SK-N-SH (cell line): ENCODE results near the gene NKD1. TPM values are rescaled to one million over a fixed set of nuclear protein-coding genes. Genes with fewer than 3 reads are reported as not detected.

Experiments
- CTCF ChIA-PET: fragments of 300-600, 350-600 bp; formaldehyde crosslinking; extraction: SDS; loops from one replicate; lab custom pipeline; 2021; lab: Yijun Ruan, JAX
- POLR2A ChIA-PET: fragments of 350-600 bp; sonication (Branson Sonifier 250); formaldehyde crosslinking; extraction: SDS; loops from one replicate; lab custom pipeline; 2020; ENCODE audit warnings: antibody characterized with exemption, inconsistent platforms; lab: Yijun Ruan, JAX
- DNase-seq: peaks from one replicate; pipeline ENCODE4 v3.0.0; 2012
- H2AFZ ChIP-seq: fragments of 200-600 bp; sonication (generic); 2 replicates; pipeline ENCODE4 v1.8.1; 2016; ENCODE audit warnings: antibody characterized with exemption, mild to moderate bottlenecking, low read depth
- H3F3A ChIP-seq: fragments of 200-600 bp; sonication (generic); replicated peaks from 2 replicates; pipeline ENCODE3; 2016; ENCODE audit warnings: antibody characterized with exemption, mild to moderate bottlenecking; ENCODE audit not compliant: insufficient read depth
- H3K27ac ChIP-seq, 2 experiments: fragments of 200-500 bp in 1 of 2; fragments of 200-600 bp in 1 of 2; sonication (Bioruptor generic) in 1 of 2; sonication (generic), shearing (Covaris generic) in 1 of 2; 2 replicates each; pipeline versions ENCODE4 v1.5.1 to v1.6.1; 2014 to 2016; ENCODE audit warnings: low read depth in 2 of 2, inconsistent platforms in 1 of 2, low read length in 1 of 2, mild to moderate bottlenecking in 1 of 2, mixed read lengths in 1 of 2
- H3K27me3 ChIP-seq: fragments of 200-600 bp; sonication (generic), shearing (Covaris generic); 2 replicates; pipeline ENCODE4 v1.6.1; 2016; ENCODE audit warnings: mixed run types; ENCODE audit not compliant: insufficient read depth
- H3K36me3 ChIP-seq, 2 experiments: fragments of 200-500 bp in 1 of 2; fragments of 200-600 bp in 1 of 2; sonication (Bioruptor generic) in 1 of 2; sonication (generic) in 1 of 2; replicated peaks in 1 of 2; 2 replicates each; pipeline versions ENCODE3 to v1.5.1; 2014 to 2016; ENCODE audit warnings: low read length in 1 of 2, mild to moderate bottlenecking in 1 of 2; ENCODE audit not compliant: insufficient read depth in 2 of 2, control insufficient read depth in 1 of 2
- H3K4me1 ChIP-seq, 2 experiments: fragments of 200-500 bp in 1 of 2; fragments of 200-600 bp in 1 of 2; sonication (Bioruptor generic) in 1 of 2; sonication (generic), shearing (Covaris generic) in 1 of 2; 2 replicates each; pipeline versions ENCODE4 v1.5.1 to v1.6.1; 2014 to 2016; ENCODE audit warnings: low read depth in 1 of 2, low read length in 1 of 2, mixed run types in 1 of 2; ENCODE audit not compliant: insufficient read depth in 2 of 2, control insufficient read depth in 1 of 2
- H3K4me2 ChIP-seq: fragments of 200-600 bp; sonication (generic), shearing (Covaris generic); 2 replicates; pipeline ENCODE4 v1.6.1; 2017; ENCODE audit warnings: mixed run types
- H3K4me3 ChIP-seq, 2 experiments: fragments of 200-500 bp in 1 of 2; fragments of 200-600 bp in 1 of 2; sonication (Bioruptor generic) in 1 of 2; sonication (generic), shearing (Covaris generic) in 1 of 2; 2 replicates each; pipeline versions ENCODE4 v1.5.1 to v1.8.1; 2014 to 2016; ENCODE audit warnings: low read depth in 2 of 2, inconsistent platforms in 1 of 2, low read length in 1 of 2, mild to moderate bottlenecking in 1 of 2, mixed read lengths in 1 of 2, moderate library complexity in 1 of 2
- H3K79me2 ChIP-seq: fragments of 200-600 bp; sonication (generic); 2 replicates; pipeline ENCODE4 v1.8.1; 2017; ENCODE audit warnings: mild to moderate bottlenecking; ENCODE audit not compliant: insufficient read depth
- H3K9ac ChIP-seq: fragments of 200-600 bp; sonication (generic); 2 replicates; pipeline ENCODE4 v1.6.1; 2017; ENCODE audit warnings: mixed run types
- H3K9me2 ChIP-seq: fragments of 200-600 bp; sonication (generic); 2 replicates; pipeline ENCODE4 v1.6.1; 2017; ENCODE audit warnings: mixed run types
- H3K9me3 ChIP-seq: fragments of 200-600 bp; sonication (generic); 2 replicates; pipeline ENCODE4 v1.6.1; 2017; ENCODE audit warnings: mixed run types, mild to moderate bottlenecking, moderate library complexity
- H4K20me1 ChIP-seq: fragments of 200-600 bp; sonication (generic); 2 replicates; pipeline ENCODE4 v1.6.1; 2017; ENCODE audit warnings: mild to moderate bottlenecking, mixed run types; ENCODE audit not compliant: insufficient read depth
- EZH2phosphoT487 ChIP-seq: fragments of 200-600 bp; sonication (generic); IDR thresholded peaks from 2 replicates; pipeline ENCODE4 v1.6.1; 2017; ENCODE audit warnings: low read depth, mixed run types, mild to moderate bottlenecking, antibody characterized with exemption, moderate library complexity, borderline replicate concordance
- FOXJ3 ChIP-seq: sonication (generic); formaldehyde crosslinking; IDR thresholded peaks from 2 replicates; pipeline ENCODE4 v1.5.1; 2020; ENCODE audit warnings: mild to moderate bottlenecking, missing genetic modification reagents
- FOXM1 ChIP-seq: IDR thresholded peaks from 2 replicates; pipeline ENCODE4 v1.4.0; 2012; ENCODE audit warnings: low read depth, mild to moderate bottlenecking
- MXI1 ChIP-seq: IDR thresholded peaks from 2 replicates; pipeline ENCODE4 v1.6.1; 2012; ENCODE audit warnings: mild to moderate bottlenecking, low read depth, low read length, improper control_type of control experiment
- POLR2AphosphoS5 ChIP-seq: IDR thresholded peaks from 2 replicates; pipeline ENCODE4 v1.6.1; 2012; ENCODE audit warnings: low read depth, low read length
- RFX5 ChIP-seq: IDR thresholded peaks from 2 replicates; pipeline ENCODE4 v1.6.1; 2012; ENCODE audit warnings: mild to moderate bottlenecking, improper control_type of control experiment, low read length
- RXRA ChIP-seq: IDR thresholded peaks from 2 replicates; pipeline ENCODE4 v1.4.0; 2012; ENCODE audit warnings: low read depth, mild to moderate bottlenecking, borderline replicate concordance
- SIN3A ChIP-seq: IDR thresholded peaks from 2 replicates; pipeline ENCODE4 v1.6.1; 2012; ENCODE audit warnings: low read depth, mild to moderate bottlenecking, low read length, moderate library complexity, borderline replicate concordance
- SMC3 ChIP-seq: IDR thresholded peaks from 2 replicates; pipeline ENCODE4 v1.6.1; 2012; ENCODE audit warnings: low read depth, low read length, improper control_type of control experiment
- YY1 ChIP-seq: IDR thresholded peaks from 2 replicates; pipeline ENCODE4 v1.4.0; 2012; ENCODE audit warnings: low read depth, mild to moderate bottlenecking
- WGBS: methylation state at CpG from one replicate; pipeline ENCODE4 v1.1.6; 2017; ENCODE audit warnings: low lambda C conversion rate; 5-methylcytosine and 5-hydroxymethylcytosine counted together
- polyA plus RNA-seq, 3 experiments: library from polyadenylated mRNA; depleted of rRNA; stranded (reverse); fragments of >200 nt; gene quantifications; 2 replicates each; pipeline ENCODE4 v1.2.3, GENCODE V29; 2012
- TF ChIP-seq, protein P1 (sequence below): IDR thresholded peaks from 2 replicates; pipeline ENCODE4 v1.4.0; 2012; ENCODE audit warnings: low read depth
- TF ChIP-seq, protein P2 (sequence below): fragments of 150-350 bp; IDR thresholded peaks from 2 replicates; pipeline ENCODE4 v1.6.1; 2016; ENCODE audit warnings: mild to moderate bottlenecking, low read depth, low read length
- TF ChIP-seq, protein P3 (sequence below): fragments of 150-350 bp; IDR thresholded peaks from 2 replicates; pipeline ENCODE4 v1.6.1; 2017; ENCODE audit warnings: antibody characterized with exemption, low read length, low read depth, borderline replicate concordance
- TF ChIP-seq, protein P4 (sequence below): IDR thresholded peaks from 2 replicates; pipeline ENCODE4 v1.6.1; 2012; ENCODE audit warnings: mild to moderate bottlenecking, low read depth, low read length, moderate library complexity
- TF ChIP-seq, protein P5 (sequence below): IDR thresholded peaks from 2 replicates; pipeline ENCODE4 v1.4.0; 2012; ENCODE audit warnings: low read depth, borderline replicate concordance

NKD1 gene
- polyA plus RNA-seq, 1 of the 3 experiments (the other 2 are of a cell fraction) = 0.02 TPM

DNA sequence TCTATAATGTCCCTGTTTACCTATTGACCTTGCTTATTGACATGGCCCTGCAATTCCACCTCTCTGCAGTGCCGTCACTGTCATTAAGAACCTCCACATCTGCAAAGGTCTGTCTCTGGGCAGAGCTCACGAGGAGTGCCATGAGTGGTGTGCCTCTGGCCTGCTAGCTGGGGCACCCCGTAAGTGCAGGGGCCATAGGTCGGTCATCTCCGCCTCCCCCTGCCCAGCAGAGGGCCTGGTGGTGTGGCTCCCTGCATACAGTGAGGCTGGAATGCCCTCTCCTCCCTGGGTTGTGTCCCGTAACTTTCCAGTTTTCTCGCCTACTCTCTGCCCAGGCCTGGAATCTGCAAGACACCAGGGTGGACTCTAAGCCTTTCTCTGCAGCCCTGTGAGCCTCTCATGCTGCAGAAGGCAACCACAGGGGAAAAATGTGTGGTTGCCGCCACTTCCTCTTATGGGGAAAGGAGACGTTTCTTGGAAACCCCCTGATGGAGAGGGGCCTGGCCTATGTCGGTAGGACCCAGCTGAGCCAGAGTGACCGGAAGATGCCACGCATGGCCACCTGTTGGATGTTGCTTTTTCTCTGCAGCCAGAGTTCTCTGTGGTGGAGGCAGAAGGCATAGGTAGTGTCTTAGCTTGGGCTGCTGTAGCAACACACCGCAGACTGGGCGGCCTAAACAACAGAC, 135.6 kb downstream of the NKD1 start:
- WGBS = 56% methylated on average over 12 of the region's 14 CpGs
- CTCF ChIA-PET = interaction anchor here (1.0 kb wide), 1 partner anchor 19 kb away, joined by 4 read pairs; no protein-coding TSS in a partner anchor
- no peaks in the 10 kb centered on the region for H3F3A ChIP-seq

DNA sequence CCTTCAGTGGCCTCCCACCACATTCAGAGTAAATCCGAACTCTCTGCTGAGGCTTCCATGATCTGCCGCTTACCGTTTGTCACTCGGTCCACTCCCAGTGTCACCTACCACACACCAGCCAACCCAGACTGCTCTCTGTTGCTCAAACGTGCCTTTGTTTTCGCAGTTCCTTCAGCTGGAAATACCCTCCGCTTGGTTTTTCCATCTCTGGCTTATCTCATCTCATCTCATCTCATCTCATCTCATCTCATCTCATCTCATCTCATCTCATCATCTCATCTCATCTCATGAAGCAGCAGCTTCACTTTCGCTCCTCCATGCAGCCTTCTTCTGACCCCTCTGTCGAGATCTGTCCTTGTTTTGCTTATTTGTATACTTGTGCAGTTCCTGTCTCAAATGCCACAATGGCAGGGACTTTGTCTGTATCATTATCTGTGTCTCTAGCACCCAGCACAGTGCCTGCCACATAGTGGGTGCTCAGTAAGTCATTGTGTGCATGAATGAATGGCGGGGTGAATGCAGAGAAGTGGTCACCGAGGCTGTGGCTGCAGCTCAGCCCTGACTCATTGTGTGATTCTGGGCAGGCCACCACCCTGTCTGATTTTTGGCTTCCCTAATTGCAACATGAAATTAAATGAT, 136.7 kb downstream of the NKD1 start:
- no peak overlapping the region for H3K27ac ChIP-seq
- no peak overlapping the region for H2AFZ ChIP-seq
- H3K4me1 ChIP-seq = no peaks in the 10 kb centered on the region; a peak in 1 of 4 replicates
- ChIA-PET CTCF (interaction anchor here (0.6 to 1.2 kb wide), 4 partner anchors 8 to 121 kb away, joined by 3 to 4 read pairs (median 3); no protein-coding TSS in a partner anchor), POLR2A (interaction anchor here (0.6 kb wide), 1 partner anchor 22 kb away, joined by 3 read pairs; no protein-coding TSS in a partner anchor)
- WGBS = 57% methylated on average over 11 of the region's 11 CpGs
- H3K79me2 ChIP-seq = no peaks in the 10 kb centered on the region
- H3K4me3 ChIP-seq = no peak overlapping the region
- H3K27me3 ChIP-seq = no peaks in the 10 kb centered on the region; the same call in 1 of the 2 replicates
- no peaks in the 10 kb centered on the region for H3K36me3 ChIP-seq
- no peak for DNase-seq
- H3K9me3 ChIP-seq = no peaks in the 10 kb centered on the region
- no peak overlapping the region for H3K9ac ChIP-seq
- no peaks in the 10 kb centered on the region for H4K20me1 ChIP-seq
- no peak overlapping the region for H3K4me2 ChIP-seq
- no peaks in the 10 kb centered on the region for H3K9me2 ChIP-seq
- no peaks in the 10 kb centered on the region for H3F3A ChIP-seq
- TF ChIP-seq, protein P1, sequence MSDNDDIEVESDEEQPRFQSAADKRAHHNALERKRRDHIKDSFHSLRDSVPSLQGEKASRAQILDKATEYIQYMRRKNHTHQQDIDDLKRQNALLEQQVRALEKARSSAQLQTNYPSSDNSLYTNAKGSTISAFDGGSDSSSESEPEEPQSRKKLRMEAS = no peak
- TF ChIP-seq, protein P2, sequence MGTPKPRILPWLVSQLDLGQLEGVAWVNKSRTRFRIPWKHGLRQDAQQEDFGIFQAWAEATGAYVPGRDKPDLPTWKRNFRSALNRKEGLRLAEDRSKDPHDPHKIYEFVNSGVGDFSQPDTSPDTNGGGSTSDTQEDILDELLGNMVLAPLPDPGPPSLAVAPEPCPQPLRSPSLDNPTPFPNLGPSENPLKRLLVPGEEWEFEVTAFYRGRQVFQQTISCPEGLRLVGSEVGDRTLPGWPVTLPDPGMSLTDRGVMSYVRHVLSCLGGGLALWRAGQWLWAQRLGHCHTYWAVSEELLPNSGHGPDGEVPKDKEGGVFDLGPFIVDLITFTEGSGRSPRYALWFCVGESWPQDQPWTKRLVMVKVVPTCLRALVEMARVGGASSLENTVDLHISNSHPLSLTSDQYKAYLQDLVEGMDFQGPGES = no peak
- TF ChIP-seq RFX5 (no peak), EZH2phosphoT487 (no peak), SIN3A (no peak), YY1 (no peak), RXRA (no peak), MXI1 (no peak), POLR2AphosphoS5 (no peak), FOXM1 (no peak), SMC3 (no peak)
- TF ChIP-seq, protein P3, sequence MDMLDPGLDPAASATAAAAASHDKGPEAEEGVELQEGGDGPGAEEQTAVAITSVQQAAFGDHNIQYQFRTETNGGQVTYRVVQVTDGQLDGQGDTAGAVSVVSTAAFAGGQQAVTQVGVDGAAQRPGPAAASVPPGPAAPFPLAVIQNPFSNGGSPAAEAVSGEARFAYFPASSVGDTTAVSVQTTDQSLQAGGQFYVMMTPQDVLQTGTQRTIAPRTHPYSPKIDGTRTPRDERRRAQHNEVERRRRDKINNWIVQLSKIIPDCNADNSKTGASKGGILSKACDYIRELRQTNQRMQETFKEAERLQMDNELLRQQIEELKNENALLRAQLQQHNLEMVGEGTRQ = no peak
- TF ChIP-seq, protein P4, sequence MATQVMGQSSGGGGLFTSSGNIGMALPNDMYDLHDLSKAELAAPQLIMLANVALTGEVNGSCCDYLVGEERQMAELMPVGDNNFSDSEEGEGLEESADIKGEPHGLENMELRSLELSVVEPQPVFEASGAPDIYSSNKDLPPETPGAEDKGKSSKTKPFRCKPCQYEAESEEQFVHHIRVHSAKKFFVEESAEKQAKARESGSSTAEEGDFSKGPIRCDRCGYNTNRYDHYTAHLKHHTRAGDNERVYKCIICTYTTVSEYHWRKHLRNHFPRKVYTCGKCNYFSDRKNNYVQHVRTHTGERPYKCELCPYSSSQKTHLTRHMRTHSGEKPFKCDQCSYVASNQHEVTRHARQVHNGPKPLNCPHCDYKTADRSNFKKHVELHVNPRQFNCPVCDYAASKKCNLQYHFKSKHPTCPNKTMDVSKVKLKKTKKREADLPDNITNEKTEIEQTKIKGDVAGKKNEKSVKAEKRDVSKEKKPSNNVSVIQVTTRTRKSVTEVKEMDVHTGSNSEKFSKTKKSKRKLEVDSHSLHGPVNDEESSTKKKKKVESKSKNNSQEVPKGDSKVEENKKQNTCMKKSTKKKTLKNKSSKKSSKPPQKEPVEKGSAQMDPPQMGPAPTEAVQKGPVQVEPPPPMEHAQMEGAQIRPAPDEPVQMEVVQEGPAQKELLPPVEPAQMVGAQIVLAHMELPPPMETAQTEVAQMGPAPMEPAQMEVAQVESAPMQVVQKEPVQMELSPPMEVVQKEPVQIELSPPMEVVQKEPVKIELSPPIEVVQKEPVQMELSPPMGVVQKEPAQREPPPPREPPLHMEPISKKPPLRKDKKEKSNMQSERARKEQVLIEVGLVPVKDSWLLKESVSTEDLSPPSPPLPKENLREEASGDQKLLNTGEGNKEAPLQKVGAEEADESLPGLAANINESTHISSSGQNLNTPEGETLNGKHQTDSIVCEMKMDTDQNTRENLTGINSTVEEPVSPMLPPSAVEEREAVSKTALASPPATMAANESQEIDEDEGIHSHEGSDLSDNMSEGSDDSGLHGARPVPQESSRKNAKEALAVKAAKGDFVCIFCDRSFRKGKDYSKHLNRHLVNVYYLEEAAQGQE = no peak

More for the DNA sequence above, 135.6 kb downstream of the NKD1 start:
- Histone ChIP-seq H3K9me3 (no peaks in the 10 kb centered on the region), H4K20me1 (no peaks in the 10 kb centered on the region), H3K4me2 (no peak overlapping the region), H3K9ac (no peak overlapping the region), H2AFZ (no peak overlapping the region), H3K79me2 (no peaks in the 10 kb centered on the region), H3K27me3 (no peaks in the 10 kb centered on the region; the same call in 1 of the 2 replicates), H3K4me1 (no peaks in the 10 kb centered on the region; a peak in 1 of 4 replicates), H3K9me2 (no peaks in the 10 kb centered on the region), H3K4me3 (no peak overlapping the region), H3K36me3 (no peaks in the 10 kb centered on the region), H3K27ac (no peak overlapping the region)
- DNase-seq = no peak
- POLR2A ChIA-PET = no interaction called here
- no peak for TF ChIP-seq FOXJ3 (CRISPR knock-in tag)
- TF ChIP-seq YY1 = no peak
- TF ChIP-seq, protein P5, sequence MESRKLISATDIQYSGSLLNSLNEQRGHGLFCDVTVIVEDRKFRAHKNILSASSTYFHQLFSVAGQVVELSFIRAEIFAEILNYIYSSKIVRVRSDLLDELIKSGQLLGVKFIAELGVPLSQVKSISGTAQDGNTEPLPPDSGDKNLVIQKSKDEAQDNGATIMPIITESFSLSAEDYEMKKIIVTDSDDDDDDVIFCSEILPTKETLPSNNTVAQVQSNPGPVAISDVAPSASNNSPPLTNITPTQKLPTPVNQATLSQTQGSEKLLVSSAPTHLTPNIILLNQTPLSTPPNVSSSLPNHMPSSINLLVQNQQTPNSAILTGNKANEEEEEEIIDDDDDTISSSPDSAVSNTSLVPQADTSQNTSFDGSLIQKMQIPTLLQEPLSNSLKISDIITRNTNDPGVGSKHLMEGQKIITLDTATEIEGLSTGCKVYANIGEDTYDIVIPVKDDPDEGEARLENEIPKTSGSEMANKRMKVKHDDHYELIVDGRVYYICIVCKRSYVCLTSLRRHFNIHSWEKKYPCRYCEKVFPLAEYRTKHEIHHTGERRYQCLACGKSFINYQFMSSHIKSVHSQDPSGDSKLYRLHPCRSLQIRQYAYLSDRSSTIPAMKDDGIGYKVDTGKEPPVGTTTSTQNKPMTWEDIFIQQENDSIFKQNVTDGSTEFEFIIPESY = no peak
